GM21390 (cell line): ENCODE measurements around the gene TPM1.

ENCODE experiments used
- ATAC-seq: cut with Tn5 transposase; IDR thresholded peaks from one replicate; pipeline ENCODE4 v1.9.1; 2021; ENCODE audit not compliant: unreplicated experiment

TPM1 gene

GRCh38 chr15:63072023-63072650 lies 29.6 kb downstream of the TPM1 start:
- ATAC-seq, result no peak

- no peak for ATAC-seq
Measured at GRCh38 chr15:63072809-63073277, 30.3 kb downstream of the TPM1 start.

- ATAC-seq, result no peak
Measured at GRCh38 chr15:63073497-63074172, 31.1 kb downstream of the TPM1 start.

GRCh38 chr15:63075015-63075983 lies 32.8 kb downstream of the TPM1 start:
- no peak for ATAC-seq

GRCh38 chr15:63075984-63076713 lies 33.6 kb downstream of the TPM1 start:
- ATAC-seq, result no peak

- no peak for ATAC-seq
Measured at GRCh38 chr15:63076714-63077046, 34.1 kb downstream of the TPM1 start.

- no peak for ATAC-seq
Measured at GRCh38 chr15:63077952-63078351, 35.4 kb downstream of the TPM1 start.

GRCh38 chr15:63079947-63080626 lies 37.5 kb downstream of the TPM1 start:
- no peak for ATAC-seq

- ATAC-seq, result no peak
Measured at GRCh38 chr15:63080634-63081250, 38.2 kb downstream of the TPM1 start.

GRCh38 chr15:63082366-63082765 lies 39.8 kb downstream of the TPM1 start:
- no peak for ATAC-seq

- ATAC-seq, result no peak
Measured at GRCh38 chr15:63083044-63083443, 40.5 kb downstream of the TPM1 start.

- ATAC-seq, result no peak
Measured at GRCh38 chr15:63083541-63083940, 41.0 kb downstream of the TPM1 start.

GRCh38 chr15:63084806-63085205 lies 42.3 kb downstream of the TPM1 start:
- no peak for ATAC-seq

GRCh38 chr15:63085289-63085688 lies 42.7 kb downstream of the TPM1 start:
- no peak for ATAC-seq

GRCh38 chr15:63086271-63086670 lies 43.7 kb downstream of the TPM1 start:
- no peak for ATAC-seq

GRCh38 chr15:63086947-63087346 lies 44.4 kb downstream of the TPM1 start:
- ATAC-seq, result no peak

- no peak for ATAC-seq
Measured at GRCh38 chr15:63088533-63089245, 46.1 kb downstream of the TPM1 start.

GRCh38 chr15:63089260-63090043 lies 46.9 kb downstream of the TPM1 start:
- no peak for ATAC-seq

GRCh38 chr15:63090472-63090871 lies 47.9 kb downstream of the TPM1 start:
- no peak for ATAC-seq
